NCI-H2196 (cell line): ENCODE data around the gene SLC17A9.

Experiments used
- DNase-seq: peaks from one replicate; lab custom pipeline; 2025; ENCODE audit not compliant: unreplicated experiment; lab: John Stamatoyannopoulos, UW

SLC17A9 gene

DNA sequence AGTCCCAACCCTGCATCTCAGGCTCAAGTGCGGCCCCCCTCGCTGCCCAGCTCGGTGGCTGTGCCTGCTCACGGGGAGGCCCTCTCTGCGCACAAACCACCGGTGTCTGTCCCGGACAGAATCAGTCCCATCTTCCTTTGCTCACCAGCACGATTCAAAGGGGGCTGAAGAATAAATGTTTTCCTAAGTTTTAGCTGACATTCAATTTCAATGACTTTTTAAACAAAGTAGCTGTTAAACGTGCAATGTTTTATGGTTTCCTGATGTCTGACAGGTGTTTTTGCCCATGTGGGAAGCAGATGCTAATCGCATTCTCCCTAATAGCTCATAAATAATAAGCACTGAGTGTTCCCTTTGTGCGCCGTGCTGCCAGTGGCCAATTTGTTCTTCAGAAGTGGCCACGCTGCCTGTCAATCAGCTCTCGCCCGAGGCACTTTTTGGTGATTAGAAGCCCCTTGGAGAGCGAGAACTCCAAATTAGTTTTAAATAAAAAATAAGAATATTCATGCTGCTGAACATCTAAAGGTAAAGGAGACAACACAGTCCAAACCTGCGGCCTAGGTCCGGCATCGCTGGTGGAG lies 28.0 kb downstream of the SLC17A9 start:
- no peak for DNase-seq

DNA sequence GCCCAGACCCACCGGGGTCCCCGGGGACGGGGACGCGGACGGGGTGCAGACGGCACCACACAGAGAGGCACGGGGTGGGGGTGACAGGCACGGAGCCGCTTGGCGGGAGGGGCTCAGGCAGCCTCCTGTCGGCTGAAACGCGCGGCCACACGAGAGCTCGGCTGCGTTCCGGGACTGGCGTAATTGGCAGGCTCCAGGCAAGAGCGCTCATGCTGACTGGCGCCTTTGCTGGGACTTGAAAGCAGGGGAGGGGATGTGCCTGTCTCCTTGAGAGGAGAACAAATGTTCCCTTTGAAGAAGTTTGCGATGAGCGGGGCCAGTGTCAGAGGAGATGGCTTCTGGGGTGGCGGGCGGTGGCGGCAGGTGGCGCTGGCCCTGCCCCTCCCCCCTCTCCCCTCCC lies 28.5 kb downstream of the SLC17A9 start:
- no peak for DNase-seq

DNA sequence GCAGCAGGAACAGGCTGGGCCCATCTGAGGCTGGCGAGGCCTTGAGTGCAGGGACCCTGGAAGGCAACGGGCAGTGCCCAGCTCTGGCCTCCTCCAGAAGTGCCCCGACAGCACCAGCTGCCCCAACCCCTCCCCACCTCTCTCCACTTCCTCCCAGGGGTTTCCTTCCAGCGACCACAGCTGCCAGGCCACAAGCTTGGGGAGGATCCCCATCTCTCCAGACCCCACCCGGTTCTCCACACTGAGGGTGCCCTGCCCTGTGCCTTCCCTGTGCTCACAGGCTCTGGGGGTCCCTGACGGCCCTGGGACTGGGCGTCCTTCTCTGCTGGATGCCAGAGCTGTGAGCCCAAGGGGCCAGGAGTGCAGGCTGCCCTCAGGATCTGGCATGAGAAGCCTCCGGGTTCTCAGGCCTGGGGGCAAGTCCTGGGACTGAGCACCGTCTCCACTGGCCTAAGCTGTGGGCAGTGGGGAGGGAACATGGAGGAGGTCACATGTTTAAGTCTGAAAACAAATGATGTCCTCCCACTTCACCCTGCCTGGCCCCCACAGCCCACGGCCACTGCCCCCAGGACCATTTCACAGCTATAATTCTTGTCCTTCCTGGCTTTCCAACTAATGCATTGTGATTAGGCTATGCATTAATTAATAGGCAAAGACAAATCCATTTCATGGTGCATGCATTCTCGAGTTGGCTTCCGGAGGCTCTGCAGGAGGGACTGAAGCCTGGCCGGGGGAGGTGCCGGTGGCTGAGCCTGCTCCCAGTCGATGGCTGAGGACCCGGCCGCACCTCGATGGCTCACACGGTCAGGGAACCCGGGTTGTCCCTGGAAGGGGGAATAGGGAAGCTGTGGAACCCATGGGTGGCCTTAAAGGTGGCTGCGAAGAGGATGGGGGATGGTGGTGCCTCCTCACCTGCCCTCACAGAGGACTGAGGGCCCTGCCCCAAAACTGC lies 29.9 kb downstream of the SLC17A9 start:
- DNase-seq, result no peak

DNA sequence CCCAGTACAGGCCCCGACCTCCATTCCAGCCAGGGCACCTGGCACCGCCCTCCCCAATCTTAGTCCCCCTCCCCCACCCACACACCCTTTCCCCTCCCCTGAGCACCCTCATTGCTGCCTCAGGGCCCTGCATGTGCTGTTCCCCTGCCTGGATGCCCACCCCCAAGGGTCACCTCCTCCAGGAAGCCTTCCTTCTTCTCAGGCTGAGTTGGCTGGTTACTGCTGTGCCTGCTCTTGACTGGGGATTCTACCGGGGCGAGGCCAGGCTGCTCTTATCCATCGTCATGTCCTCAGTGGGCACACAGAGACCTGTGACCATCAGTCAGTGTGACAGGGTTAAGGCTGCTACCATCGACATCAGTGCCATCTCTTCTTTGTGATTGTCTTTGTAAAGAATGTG lies 30.7 kb downstream of the SLC17A9 start:
- no peak for DNase-seq

DNA sequence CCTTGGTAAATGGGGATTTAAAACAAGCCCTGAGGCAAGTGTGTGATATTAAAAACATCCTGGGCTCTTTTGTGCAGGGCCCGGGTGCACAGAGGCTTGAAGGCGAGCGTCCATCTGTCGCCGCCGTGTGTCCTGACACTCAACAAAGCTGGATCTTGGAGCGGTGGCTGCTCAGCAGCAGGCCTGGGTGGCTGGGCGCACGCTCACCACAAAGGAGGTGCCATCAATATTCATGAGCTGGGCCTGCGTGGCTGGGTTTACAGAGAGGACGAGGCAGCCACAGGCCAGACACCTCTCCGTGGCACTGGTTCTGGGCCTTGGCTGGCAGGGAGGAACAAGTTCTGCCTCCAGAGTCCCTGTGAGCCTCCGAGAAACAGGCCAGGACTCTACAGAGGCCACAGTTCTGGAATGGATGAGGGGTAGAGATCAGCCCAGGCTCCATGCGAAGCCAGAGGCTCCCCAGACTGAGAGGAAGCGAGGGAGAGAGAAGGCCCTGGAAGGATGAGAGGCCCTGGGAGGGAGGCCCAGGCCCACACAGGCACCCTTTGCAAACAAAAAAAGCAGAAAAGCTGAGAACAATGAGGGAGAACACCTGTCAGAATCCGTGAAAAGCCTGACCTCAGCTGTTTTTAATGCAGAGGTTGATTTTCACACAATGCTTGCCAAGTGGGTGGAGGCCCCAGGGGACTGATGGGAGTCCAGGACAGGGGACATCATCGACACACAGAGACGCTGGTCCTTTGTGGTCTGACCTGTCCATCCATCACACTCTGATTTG lies 32.3 kb downstream of the SLC17A9 start:
- no peak for DNase-seq

DNA sequence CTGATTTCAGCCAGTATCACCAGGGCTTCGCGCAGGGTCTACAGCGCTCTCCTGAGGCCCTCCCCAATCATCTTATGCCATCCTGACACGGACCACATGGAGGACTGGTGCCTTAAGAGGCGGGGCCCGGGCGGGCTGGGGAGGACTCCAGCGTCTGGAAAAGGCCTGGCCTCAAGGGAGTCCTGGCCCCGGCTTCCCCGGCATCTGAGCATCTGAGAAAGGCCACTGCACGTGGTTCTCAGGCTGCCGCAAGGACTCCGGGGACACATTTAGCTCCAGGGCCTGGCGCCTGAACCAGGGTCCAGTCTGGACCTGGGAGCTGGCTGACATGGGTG lies 32.9 kb downstream of the SLC17A9 start:
- DNase-seq, result no peak

DNA sequence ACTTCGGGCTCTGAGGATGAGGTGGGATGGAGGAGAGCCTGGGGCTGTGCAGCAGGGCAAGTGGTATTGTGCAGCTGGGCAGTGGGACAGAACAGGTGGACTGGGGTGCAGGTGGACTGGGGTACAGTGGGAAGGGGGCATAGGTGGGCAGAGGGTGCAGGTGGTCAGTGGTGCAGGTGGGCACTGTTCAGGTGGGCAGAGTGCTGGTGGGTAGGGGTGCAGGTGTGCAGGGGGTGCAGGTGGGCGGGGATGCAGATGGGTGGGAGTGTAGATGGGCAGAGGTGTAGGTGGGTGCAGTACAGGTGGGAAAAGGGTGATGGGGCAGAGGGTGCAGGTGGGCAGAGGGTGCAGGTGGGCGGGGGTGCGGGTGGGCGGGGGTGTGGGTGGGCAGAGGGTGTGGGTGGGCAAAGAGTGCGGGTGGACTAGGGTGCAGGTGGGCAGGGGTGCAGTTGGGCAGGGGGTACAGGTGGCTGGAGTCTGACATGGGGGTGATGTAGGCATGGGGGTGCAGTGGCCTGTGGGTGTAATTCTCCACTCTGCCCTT lies 33.8 kb downstream of the SLC17A9 start:
- no peak for DNase-seq

DNA sequence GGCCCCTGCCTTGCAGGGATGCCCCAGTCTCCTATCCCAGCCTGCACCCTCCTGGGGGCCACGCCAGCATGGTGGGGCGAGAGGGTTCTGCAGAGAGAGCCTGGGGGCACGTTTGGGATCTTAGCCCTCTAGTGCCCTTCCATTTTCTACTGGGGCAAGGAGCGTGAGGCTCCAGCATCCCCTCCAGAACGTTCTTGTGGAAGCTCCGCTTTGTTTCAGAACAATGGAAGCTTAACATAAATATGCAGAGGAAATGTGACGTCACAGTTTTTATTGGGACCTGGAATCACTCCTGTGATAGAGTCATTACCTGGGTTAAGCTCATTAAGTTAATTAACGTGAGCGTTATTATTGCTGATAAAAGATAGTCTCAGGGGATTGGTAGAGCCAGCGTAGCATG lies 34.6 kb downstream of the SLC17A9 start:
- no peak for DNase-seq

DNA sequence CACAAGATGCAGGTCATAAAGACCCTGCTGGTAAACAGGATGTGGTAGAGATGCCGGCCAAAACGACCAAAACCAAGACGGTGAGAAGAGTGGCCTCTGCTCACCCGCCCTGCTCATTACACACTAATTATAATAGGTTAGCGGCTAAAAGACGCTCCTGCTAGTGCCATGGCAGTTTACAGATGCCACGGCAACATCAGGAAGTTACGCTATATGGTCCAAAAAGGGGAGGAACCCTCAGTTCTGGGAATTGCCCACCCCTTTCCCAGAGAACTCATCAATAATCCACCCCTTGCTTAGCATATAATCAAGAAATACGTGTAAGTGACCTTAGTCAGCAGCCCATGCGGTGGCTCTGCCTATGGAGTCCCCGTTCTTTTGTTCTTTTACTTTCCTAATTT lies 36.7 kb downstream of the SLC17A9 start:
- DNase-seq, result no peak

DNA sequence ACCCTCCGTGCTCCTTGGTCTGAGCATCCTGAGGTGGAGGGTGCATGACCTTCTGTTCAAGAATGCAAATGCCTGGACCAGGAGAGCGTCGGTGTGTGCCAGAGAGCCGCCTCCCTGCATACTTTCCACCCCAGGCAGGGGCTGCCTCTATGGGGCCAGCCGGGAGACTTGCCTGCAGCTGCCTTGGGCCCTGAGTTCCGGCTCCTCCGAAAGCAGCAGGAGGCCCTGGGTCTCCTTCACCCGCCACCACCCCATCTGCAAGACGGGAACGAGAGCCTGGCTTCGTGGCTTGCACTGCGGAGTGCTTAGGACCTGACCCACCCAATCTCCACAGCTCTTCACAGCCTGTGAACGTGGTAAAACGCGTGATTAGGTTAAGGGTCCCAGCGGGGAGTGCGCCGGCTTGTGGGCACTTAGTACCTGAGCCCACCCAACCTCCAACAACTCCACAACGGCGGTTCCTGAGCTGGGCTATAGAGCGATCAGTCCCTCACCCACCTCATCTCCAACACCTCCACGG lies 37.9 kb downstream of the SLC17A9 start:
- no peak for DNase-seq

DNA sequence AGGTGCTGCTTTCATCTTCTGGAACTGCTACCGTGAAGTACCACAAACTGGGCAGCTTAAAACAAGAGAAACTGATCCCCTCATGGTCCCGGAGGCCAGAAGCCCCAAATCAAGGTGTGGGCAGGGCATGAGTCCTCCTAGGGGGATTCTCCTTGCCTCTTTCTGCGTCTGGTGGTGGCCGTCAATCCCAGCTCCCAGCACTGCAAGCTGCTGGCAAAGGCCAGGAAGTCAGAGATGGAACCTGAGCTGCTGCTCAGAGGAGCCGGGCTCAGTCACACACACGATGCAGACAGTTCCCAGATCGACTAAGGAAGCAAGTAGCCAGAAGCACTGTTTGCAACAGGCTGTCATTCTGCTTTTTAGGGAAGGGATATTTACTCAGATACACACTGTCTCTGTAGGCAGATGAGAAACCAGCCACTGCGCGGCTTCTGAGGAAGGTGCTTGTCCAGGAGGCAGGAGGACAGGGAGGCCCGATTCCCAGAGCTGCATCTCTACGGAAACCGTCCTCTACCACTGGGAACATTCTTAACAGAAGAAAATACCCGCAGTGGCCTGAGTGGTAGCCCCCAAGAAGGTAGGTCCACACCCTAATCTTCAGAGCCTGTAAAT lies 38.8 kb downstream of the SLC17A9 start:
- DNase-seq, result no peak

DNA sequence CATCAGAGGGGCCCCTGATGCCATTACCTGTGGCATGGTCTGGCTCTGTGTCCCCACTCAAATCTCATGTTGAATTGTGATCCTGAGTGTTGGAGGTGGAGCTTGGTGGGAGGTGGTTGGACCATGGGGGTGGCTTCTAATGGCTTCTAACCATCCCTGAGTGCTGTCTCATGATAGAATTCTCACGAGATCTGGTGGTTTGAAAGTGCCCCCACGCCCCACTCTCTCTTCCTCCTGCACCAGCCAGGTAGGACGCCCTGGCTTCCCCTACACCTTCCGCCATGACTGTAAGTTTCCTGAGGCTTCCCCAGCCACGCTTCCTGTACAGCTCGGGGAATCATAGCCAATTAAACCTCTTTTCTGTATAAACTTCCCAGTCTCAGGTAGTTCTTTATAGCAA lies 39.4 kb downstream of the SLC17A9 start:
- DNase-seq, result no peak

DNA sequence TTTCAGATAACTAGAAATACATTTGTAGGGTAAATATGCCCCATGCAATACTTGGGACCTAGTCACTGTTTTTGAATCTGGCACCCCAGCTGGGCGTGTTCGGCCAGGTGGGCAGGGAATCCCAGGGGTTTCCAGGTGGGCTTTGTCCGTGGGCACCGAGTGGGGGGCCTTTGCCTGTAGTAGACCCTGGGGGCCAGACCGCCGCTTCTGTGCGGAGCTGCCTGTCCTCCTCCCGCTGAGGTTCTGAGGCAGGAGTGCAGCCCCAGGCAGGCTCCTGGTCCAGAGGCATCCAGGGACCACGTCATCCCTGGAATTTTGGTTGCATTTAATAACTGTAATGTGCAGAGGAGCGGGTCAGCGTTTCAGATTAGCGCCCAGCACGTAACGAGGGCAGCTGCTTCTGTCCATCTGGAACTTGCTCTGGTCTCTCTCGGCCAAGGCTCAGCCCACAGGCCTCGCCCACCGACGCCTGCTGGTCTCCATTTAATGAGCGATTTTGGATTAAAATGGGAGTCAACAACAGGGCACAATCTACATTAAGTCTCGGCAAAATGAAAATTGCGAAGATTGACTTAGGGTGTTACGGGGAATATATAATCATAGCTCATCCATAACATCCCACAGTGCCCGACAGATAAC lies 41.5 kb downstream of the SLC17A9 start:
- DNase-seq, result no peak

DNA sequence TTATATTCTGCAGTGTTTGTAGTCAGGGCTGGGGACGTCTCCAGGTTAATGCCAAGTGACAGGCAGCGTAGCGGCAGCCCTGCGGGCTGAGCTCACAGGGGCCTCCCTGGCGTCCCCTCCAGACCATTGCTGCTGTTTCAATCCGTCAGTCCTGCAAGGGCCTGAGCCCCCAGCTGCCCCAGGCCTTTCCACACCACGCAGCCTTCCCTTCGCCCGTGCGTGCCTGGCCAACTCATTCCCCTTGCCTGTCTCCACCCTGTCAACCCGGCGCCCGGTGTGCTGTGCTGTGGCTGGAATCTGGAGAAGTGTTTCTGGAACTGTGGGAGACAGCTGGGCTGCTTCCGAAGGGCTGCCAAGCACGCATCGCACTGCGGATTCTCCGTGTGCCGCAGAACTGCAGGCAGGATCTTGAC lies 42.4 kb downstream of the SLC17A9 start:
- no peak for DNase-seq

DNA sequence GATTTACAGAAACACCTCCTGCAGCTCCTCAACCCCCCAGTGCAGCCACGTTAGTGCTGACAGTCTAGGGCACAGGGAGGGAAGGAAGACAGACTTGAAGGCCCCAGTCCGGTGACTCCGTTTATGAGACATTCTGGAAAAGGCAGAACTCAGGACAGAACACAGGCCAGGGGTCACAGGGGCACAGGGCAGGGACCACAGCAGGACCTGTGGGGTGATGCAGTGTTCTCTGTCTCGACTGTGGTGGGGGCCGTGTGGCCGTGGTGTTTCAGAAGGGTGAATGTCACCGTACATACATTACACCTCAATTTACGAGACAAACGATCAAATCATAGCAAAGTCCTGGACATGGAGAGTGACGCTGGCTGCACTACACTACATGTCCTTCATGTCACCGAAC lies 43.0 kb downstream of the SLC17A9 start:
- DNase-seq, result no peak

DNA sequence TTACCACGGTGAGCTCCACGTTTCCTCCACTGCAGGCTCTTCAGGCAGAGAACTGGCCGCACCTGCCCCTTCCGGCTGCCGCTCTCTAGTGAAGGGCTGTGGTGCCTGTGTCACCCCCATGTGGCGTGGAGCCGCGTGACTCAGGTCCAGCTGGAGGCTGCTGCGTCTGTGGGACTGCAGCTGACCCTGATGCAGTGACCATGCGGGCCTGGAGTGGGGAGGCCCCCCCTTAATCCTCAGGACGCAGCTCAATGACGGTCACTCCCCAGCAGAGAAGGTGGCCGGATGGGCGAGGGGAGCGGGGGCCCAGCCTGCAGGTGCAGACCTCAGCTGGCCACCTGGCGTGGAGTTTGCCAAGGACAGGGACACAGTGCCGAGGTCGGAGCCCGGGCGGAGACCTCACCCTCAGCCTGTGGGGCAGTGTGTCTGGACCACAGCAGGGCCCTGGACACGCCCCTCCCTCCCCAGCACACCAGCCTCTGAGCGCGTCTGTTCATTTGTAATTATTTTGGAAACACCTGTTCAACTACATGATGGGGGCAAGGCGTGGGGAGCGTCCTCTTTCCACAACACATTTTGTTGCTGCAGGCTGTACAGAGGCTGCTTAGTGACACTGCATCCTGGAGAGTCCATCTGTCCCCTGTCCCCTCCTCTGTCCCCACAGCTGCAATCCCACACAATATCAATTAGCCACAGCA lies 43.5 kb downstream of the SLC17A9 start:
- DNase-seq, result no peak

DNA sequence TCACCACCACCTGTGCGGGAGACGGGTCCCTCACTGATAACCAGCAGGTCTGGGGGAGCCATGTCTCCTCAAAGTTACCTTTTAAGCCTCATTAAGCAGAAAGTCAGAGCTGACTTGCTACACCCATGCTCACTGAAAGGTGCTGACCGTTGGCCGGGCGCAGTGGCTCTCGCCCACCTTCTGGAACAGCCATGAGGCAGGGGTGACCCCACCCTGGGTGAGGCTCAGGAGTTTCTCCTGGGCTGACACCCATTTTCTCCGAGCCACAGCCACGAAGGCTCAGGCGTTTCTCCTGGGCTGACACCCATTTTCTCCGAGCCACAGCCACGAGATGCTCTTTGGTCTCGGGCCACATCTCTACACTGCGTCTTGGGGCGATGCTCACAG lies 44.1 kb downstream of the SLC17A9 start:
- no peak for DNase-seq

DNA sequence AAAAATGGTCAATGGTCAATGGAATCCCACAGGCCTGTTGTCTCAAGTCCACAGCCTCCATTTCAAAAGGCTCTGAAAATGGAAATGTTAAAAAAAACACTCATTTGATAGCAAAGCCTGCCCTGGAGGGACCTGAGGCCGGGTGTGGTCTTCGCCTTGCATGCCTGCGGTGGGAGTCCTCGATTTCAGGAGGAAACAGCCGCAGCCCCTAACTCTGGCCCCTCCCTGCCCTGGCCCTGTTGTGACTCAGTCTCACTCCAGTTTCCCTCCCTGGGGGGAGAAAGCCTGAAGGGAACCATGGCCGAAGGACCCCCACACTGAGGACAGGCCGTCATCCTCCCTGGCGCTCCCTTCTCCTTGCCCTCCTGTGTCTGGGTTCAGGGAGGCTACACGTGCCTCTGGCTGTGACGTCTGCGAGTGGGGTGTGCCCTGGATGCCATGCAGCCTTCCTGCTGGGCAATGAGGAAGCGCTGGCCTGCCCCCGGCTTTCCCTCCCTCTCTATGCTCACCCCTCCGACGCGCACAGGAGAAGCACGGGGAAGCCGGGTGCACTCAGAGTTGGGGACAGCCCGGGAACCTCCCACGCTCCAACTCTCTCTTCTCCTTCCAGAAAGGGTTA lies 45.0 kb downstream of the SLC17A9 start:
- DNase-seq, result no peak

DNA sequence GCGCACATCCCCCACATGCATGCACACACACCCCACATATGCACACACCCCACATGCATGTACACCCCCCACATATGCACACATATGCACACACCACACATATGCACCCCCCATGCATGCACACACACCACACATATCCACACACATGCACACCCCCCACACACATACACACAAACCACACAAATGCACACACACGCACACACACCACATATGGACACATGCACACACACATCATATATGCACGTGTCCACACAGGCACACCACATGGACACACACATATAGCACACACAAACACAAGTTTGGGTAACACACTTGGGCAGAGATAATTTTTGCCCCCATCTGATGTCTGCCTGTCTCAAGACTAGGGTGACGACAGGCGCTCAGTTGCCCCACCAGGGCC lies 45.9 kb downstream of the SLC17A9 start:
- no peak for DNase-seq

DNA sequence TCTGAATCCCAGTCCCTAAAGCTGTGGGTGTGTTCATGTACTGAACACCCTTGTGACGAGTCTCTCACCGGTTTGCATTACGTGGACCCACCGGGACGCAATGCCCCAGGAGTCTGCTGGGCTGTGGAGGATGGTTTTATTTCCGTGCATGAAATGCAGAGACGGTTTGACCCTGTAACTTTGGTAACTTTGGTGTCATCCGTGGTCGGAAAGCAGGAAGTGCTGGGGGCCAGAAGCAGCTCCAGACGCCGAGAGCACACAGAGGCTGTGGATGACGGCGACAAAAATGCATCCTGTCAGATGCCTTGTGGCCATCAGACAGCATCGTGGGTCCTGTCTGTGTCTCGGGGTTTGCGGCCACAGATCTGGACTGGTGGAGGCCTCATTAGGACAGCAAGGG lies 47.1 kb downstream of the SLC17A9 start:
- no peak for DNase-seq
